Measurements from ENCODE around the gene STPG1. TPM values are rescaled to one million over a fixed set of nuclear protein-coding genes. Genes with fewer than 3 reads are reported as not detected.

Gene STPG1
- total RNA-seq, 1 donor from 2014 or later: 4.2 TPM

Other genes with a start within 250 kb of the STPG1 start
- gene IFNLR1, start 226.5 kb downstream of the STPG1 start, total RNA-seq: 1.7 TPM
- gene GRHL3, start 94.4 kb downstream of the STPG1 start, total RNA-seq: 58.7 TPM
- gene NIPAL3, start 2.0 kb upstream of the STPG1 start, total RNA-seq: 21.1 TPM
- 11.3 TPM for gene RCAN3, start 89.1 kb upstream of the STPG1 start, total RNA-seq
- 0.25 TPM for gene NCMAP, start 142.3 kb upstream of the STPG1 start, total RNA-seq
- gene SRRM1, start 229.5 kb upstream of the STPG1 start, total RNA-seq: 93.1 TPM

Measured in vagina (tissue), 1 donor.